Osteocyte (in vitro differentiated cells): ENCODE data around the gene PADI3. TPM values are rescaled to one million over a fixed set of nuclear protein-coding genes. Genes with fewer than 3 reads are reported as not detected.
"Not testable (repeated sequence)": the region's sequence is repeated elsewhere in the genome, so short reads cannot be mapped to it uniquely, and the experiment has no call there.

Experiments used
- DNase-seq: peaks from one replicate; pipeline ENCODE4 v3.0.0; 2021; ENCODE audit warnings: mixed read lengths; ENCODE audit not compliant: unreplicated experiment; ENCODE audit errors: extremely low spot score
- H3K27ac Mint-ChIP-seq: one replicate; pipeline ENCODE4 v1.8.0; 2021; ENCODE audit warnings: mild to moderate bottlenecking, mixed read lengths; ENCODE audit not compliant: unreplicated experiment
- H3K27me3 Mint-ChIP-seq: one replicate; pipeline ENCODE4 v1.8.0; 2021; ENCODE audit warnings: mixed read lengths; ENCODE audit not compliant: unreplicated experiment
- H3K36me3 Mint-ChIP-seq: one replicate; pipeline ENCODE4 v1.8.0; 2021; ENCODE audit warnings: mixed read lengths; ENCODE audit not compliant: unreplicated experiment
- H3K4me1 Mint-ChIP-seq: one replicate; pipeline ENCODE4 v1.8.0; 2021; ENCODE audit warnings: mixed read lengths; ENCODE audit not compliant: unreplicated experiment
- H3K4me3 Mint-ChIP-seq: one replicate; pipeline ENCODE4 v1.8.0; 2021; ENCODE audit warnings: mild to moderate bottlenecking, moderate library complexity, mixed read lengths; ENCODE audit not compliant: unreplicated experiment
- H3K9me3 Mint-ChIP-seq: one replicate; pipeline ENCODE4 v1.8.0; 2021; ENCODE audit warnings: mixed read lengths; ENCODE audit not compliant: unreplicated experiment
- total RNA-seq: library from RNA; stranded (reverse); gene quantifications from 2 replicates; pipeline ENCODE4 v1.2.1, GENCODE V29; 2021
- TF ChIP-seq, protein P1 (sequence below): fragments of 200-600 bp; sonication (generic); IDR thresholded peaks from 2 replicates; pipeline ENCODE4 v1.5.0; 2021; ENCODE audit warnings: antibody characterized with exemption, mild to moderate bottlenecking, moderate library complexity

The PADI3 gene
- total RNA-seq, 1 donor from 2014 or later: 0.73 TPM

- peaks cover 13% of the 10 kb centered on the region for H3K27me3 Mint-ChIP-seq
- H3K9me3 Mint-ChIP-seq: peaks cover 3% of the 10 kb centered on the region
- TF ChIP-seq, protein P1, sequence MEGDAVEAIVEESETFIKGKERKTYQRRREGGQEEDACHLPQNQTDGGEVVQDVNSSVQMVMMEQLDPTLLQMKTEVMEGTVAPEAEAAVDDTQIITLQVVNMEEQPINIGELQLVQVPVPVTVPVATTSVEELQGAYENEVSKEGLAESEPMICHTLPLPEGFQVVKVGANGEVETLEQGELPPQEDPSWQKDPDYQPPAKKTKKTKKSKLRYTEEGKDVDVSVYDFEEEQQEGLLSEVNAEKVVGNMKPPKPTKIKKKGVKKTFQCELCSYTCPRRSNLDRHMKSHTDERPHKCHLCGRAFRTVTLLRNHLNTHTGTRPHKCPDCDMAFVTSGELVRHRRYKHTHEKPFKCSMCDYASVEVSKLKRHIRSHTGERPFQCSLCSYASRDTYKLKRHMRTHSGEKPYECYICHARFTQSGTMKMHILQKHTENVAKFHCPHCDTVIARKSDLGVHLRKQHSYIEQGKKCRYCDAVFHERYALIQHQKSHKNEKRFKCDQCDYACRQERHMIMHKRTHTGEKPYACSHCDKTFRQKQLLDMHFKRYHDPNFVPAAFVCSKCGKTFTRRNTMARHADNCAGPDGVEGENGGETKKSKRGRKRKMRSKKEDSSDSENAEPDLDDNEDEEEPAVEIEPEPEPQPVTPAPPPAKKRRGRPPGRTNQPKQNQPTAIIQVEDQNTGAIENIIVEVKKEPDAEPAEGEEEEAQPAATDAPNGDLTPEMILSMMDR: no peak
These were observed 70.9 kb downstream of the PADI3 start for GRCh38 chr1:17319561-17320350.

DNA sequence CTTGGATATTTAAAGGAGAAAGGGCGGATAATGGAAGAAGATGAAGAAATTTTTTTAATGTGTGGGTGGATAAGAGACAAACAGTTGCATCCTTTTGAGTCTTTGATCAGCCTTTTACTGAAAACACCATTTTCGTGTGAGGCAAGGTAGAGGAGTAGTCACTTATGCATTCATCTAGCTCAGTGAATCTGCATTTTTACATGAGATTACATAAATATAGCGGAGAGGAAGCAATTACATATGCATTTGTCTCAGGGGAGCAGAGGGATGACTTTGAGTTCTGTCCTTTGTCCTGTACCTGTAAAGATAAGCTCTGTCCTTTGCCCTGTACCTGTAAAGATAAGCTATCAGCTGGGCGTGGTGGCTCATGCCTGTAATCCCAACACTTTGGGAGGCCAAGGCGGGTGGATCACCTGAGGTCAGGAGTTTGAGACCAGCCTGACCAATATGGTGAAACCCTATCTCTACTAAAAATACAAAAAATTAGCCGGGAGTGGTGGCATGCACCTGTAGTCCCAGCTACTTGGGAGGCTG, 73.0 kb downstream of the PADI3 start:
- H3K4me3 Mint-ChIP-seq, DNase-seq, H3K4me1 Mint-ChIP-seq, H3K27ac Mint-ChIP-seq, H3K36me3 Mint-ChIP-seq, H3K9me3 Mint-ChIP-seq: not testable (repeated sequence)
- peaks cover 24% of the 10 kb centered on the region for H3K27me3 Mint-ChIP-seq

More at GRCh38 chr1:17319561-17320350, 70.9 kb downstream of the PADI3 start:
- H3K4me3 Mint-ChIP-seq: no peak overlapping the region
- H3K36me3 Mint-ChIP-seq: peaks cover 3% of the 10 kb centered on the region
- H3K4me1 Mint-ChIP-seq: peaks cover 13% of the 10 kb centered on the region
- no peak overlapping the region for H3K27ac Mint-ChIP-seq
- DNase-seq: no peak

GRCh38 chr1:17328855-17329254, 80.0 kb downstream of the PADI3 start:
- H3K4me3 Mint-ChIP-seq: no peak overlapping the region
- peaks cover 27% of the 10 kb centered on the region for H3K27me3 Mint-ChIP-seq
- TF ChIP-seq, protein P1: no peak
- peaks cover 12% of the 10 kb centered on the region for H3K9me3 Mint-ChIP-seq
- no peak for DNase-seq
- no peak overlapping the region for H3K27ac Mint-ChIP-seq
- peaks cover 7% of the 10 kb centered on the region for H3K4me1 Mint-ChIP-seq
- H3K36me3 Mint-ChIP-seq: peaks cover 4% of the 10 kb centered on the region

DNA sequence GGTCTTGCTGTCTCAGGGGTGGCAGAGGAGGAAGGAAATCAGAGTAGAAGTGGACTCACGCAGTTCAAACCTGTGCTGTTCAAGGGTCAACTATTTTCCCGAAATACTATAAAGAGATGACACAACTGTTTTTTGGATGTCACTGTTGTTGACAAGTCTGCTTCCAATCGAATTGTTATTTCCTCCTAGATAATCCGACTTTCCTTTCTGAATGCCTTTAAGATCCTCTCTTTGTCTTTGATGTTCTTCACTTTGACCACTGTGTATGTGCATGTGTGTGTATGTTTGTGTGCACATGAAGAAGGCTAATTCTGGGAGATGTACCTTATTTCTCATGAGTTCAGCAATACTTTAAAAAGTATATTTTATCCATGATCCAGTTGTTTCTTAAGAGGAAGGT, 80.7 kb downstream of the PADI3 start:
- no peak overlapping the region for H3K27ac Mint-ChIP-seq
- H3K4me1 Mint-ChIP-seq: peaks cover 7% of the 10 kb centered on the region
- H3K9me3 Mint-ChIP-seq: peaks cover 11% of the 10 kb centered on the region
- H3K4me3 Mint-ChIP-seq: no peak overlapping the region
- TF ChIP-seq, protein P1: no peak
- peaks cover 2% of the 10 kb centered on the region for H3K36me3 Mint-ChIP-seq
- no peak for DNase-seq
- peaks cover 25% of the 10 kb centered on the region for H3K27me3 Mint-ChIP-seq

GRCh38 chr1:17330856-17331255, 82.0 kb downstream of the PADI3 start:
- H3K27ac Mint-ChIP-seq: no peak overlapping the region
- TF ChIP-seq, protein P1: no peak
- no peak overlapping the region for H3K4me3 Mint-ChIP-seq
- no peaks in the 10 kb centered on the region for H3K36me3 Mint-ChIP-seq
- peaks cover 15% of the 10 kb centered on the region for H3K27me3 Mint-ChIP-seq
- no peak for DNase-seq
- peaks cover 7% of the 10 kb centered on the region for H3K9me3 Mint-ChIP-seq
- peaks cover 5% of the 10 kb centered on the region for H3K4me1 Mint-ChIP-seq
